ENCODE data around the gene RPUSD3. TPM values are rescaled to one million over a fixed set of nuclear protein-coding genes. Genes with fewer than 3 reads are reported as not detected.

The RPUSD3 gene
- total and polyA plus RNA-seq, 2 of the 4 experiments (the other 2 are of a cell fraction) = 30.3 to 49.4 TPM

DNA sequence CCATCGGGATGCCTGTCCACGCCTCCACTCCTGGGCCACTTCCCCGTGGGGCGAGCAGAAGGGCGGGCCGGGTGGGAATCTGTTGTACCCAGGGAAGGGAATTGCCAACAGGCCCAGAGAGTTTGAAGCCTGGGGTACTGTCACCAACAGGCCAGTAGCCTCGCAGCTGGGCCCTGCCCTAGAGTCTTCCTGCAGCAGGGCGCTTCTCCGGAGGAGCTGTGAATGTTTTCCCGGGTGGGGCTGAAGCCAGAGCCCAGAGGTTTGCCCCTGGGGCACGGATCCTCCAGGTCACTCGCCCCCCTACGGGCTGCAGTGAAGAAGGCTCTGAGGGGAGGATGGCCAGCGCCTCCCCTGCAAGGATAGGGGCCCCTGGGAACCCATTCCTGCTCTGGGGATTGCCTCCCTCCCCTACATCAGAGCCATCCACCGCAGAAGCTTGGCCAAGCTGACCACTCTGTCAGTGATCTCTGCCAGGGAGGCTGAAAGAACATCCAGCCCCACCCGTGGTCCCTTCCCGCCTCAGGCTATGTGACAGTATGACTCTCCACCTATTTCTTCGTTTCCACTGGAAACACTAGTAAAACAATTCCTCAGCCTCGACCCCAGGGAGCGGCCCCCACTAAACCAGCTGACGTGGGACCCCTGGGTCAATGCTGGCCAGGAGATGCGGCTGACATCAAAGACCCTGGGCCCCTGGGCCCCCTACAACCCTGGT, 19.4 kb upstream of the RPUSD3 start:
- Histone ChIP-seq H2AK9ac (replicated peaks; ENCODE audit: low read depth, low read length, poor library complexity) (no peak overlapping the region), H3K23ac (ENCODE audit: low read depth, low read length) (no peak overlapping the region), H2AK5ac (ENCODE audit: low read depth, low read length) (peak overlapping the region; percentile 28; the same call in 1 of the 2 replicates), H3K36me3 (ENCODE audit: control insufficient read depth, insufficient read depth, low read length) (no peaks in the 10 kb centered on the region), H2BK20ac (ENCODE audit: low read depth, low read length) (no peak overlapping the region), H3K9ac (ENCODE audit: low read depth, low read length) (no peak overlapping the region), H2BK120ac (ENCODE audit: low read depth, low read length) (peak overlapping the region; percentile 68; the same call in 1 of the 2 replicates), H4K5ac (ENCODE audit: low read depth, low read length) (peak overlapping the region; percentile 20; the same call in 1 of the 2 replicates), H3K4ac (ENCODE audit: low read depth, low read length) (no peak overlapping the region), H4K91ac (ENCODE audit: insufficient read depth, low read depth, low read length) (no peak overlapping the region), H2BK15ac (ENCODE audit: low read depth, low read length) (no peak overlapping the region; the same call in 2 of the 3 replicates), H3K9me3 (ENCODE audit: control insufficient read depth, insufficient read depth, low read length) (no peaks in the 10 kb centered on the region), H2BK5ac (ENCODE audit: low read depth, low read length, poor library complexity, severe bottlenecking) (no peak overlapping the region), H3K27ac (ENCODE audit: insufficient read depth, low read length) (no peak overlapping the region), H3K4me3 (ENCODE audit: insufficient read depth, low read depth, low read length) (no peak overlapping the region), H3K9me1 (ENCODE audit: insufficient read depth, low read length) (0 out of 2 replicates have a peak, but pooled peaks cover 3% of the 10 kb centered on the region), H3K18ac (ENCODE audit: low read depth, low read length) (no peak overlapping the region; the same call in 1 of the 2 replicates), H3K14ac (replicated peaks; ENCODE audit: low read depth, low read length) (no peak overlapping the region), H3K79me1 (ENCODE audit: low read depth in 1 of 2, low read length in 2 of 2) (no peaks in the 10 kb centered on the region), H2AFZ (replicated peaks; ENCODE audit: low read length, poor library complexity) (peak overlapping the region; percentile 92), H3K56ac (ENCODE audit: extremely low read depth, insufficient read depth, low read length) (no peak overlapping the region), H4K20me1 (ENCODE audit: insufficient read depth, low read length) (no peaks in the 10 kb centered on the region), H4K8ac (ENCODE audit: low read depth in 2 of 2, low read length in 2 of 2) (peak overlapping the region; percentile 31 to 65; a peak in 2 of 4 replicates), H3K27me3 (ENCODE audit: control insufficient read depth, insufficient read depth, low read length) (no peaks in the 10 kb centered on the region; the same call in 1 of the 2 replicates), H3K4me2 (ENCODE audit: low read depth, low read length) (no peak overlapping the region), H3K4me1 (ENCODE audit: control insufficient read depth, insufficient read depth, low read length) (peaks cover 9% of the 10 kb centered on the region)
- 77% methylated on average over 15 of the region's 22 CpGs; no CpG with 5 or more reads in 1 of the 2 experiments for WGBS, 2 experiments (ENCODE audit: extremely low coverage in 2 of 2, insufficient read length in 1 of 2)
- ChIA-PET POLR2A (ENCODE audit: unreplicated experiment) (no interaction called here), CTCF (no interaction called here)
- intact Hi-C loops (cut with micrococcal nuclease) = no loop called here
- in situ Hi-C loops (cut with MboI; ENCODE audit: low sequenced_read_pairs) = no loop called here
- ATAC-seq (ENCODE audit: low read depth) = no peak
- BruUV-seq (replicated peaks) = no TSS peak
- dilution Hi-C loops (cut with HindIII; ENCODE audit: low sequenced_read_pairs, unreplicated experiment) = no loop called here
- no peak for TF ChIP-seq USF2 (IDR thresholded peaks at IDR 0.05; ENCODE audit: low read depth, low read length)
- TF ChIP-seq MAZ (IDR thresholded peaks at IDR 0.05; ENCODE audit: borderline replicate concordance, low read depth, low read length) = no peak
- TF ChIP-seq RFX5 (IDR thresholded peaks at IDR 0.05; ENCODE audit: low read depth, low read length) = no peak
- no peak for DNase-seq
